ENCODE results near the gene RGS12.

- TF ChIP-seq POLR2A (IDR thresholded peaks at IDR 0.05) (no peak), CTCF (IDR thresholded peaks at IDR 0.05) (no peak)
Observed at GRCh38 chr4:3303565-3303824, 10.7 kb downstream of the RGS12 start.

All from sigmoid colon (tissue), 3 donors.